ENCODE measurements around the gene LARGE1. TPM values are rescaled to one million over a fixed set of nuclear protein-coding genes. Genes with fewer than 3 reads are reported as not detected.

The LARGE1 gene
- total and polyA plus RNA-seq, 2 of the 8 experiments (the other 6 are each of a cell fraction or from before 2014, with no cell fraction given) = 43.7 to 83.0 TPM

- Histone ChIP-seq H2AK5ac (ENCODE audit: low read depth, low read length) (no peak overlapping the region), H3K36me3 (ENCODE audit: control insufficient read depth in 2 of 4, insufficient read depth in 4 of 4, low read length in 3 of 4) (no peaks in the 10 kb centered on the region), H4K8ac (ENCODE audit: extremely low read depth, insufficient read depth, low read length) (no peak overlapping the region; the same call in 1 of the 2 replicates), H3K4me1 (replicated peaks in 1 of 4; ENCODE audit: control insufficient read depth in 3 of 4, insufficient read depth in 4 of 4, low read length in 3 of 4) (peaks cover 0 to 8% (median under 1%) of the 10 kb centered on the region in 4 experiments; a peak in 5 of 7 replicates), H2BK5ac (ENCODE audit: low read depth, low read length) (no peak overlapping the region), H2AFZ (ENCODE audit: low read length) (no peak overlapping the region), H4K20me1 (replicated peaks in 1 of 2; ENCODE audit: control insufficient read depth in 1 of 2, insufficient read depth in 2 of 2, low read length in 2 of 2) (peaks cover 20 to 23% of the 10 kb centered on the region in 2 experiments), H3K23me2 (ENCODE audit: low read depth, low read length) (no peaks in the 10 kb centered on the region), H3K18ac (ENCODE audit: extremely low read depth, low read length) (no peak overlapping the region), H3K56ac (replicated peaks; ENCODE audit: insufficient read length, low read depth, low read length) (no peak overlapping the region), H3K27me3 (replicated peaks in 1 of 4; ENCODE audit: control insufficient read depth in 3 of 4, extremely low read depth in 1 of 4, insufficient read depth in 3 of 4, low read length in 3 of 4) (no peaks in the 10 kb centered on the region), H3K79me2 (ENCODE audit: control insufficient read depth in 1 of 2, insufficient read depth in 2 of 2, low read length in 2 of 2) (peaks cover 7 to 92% of the 10 kb centered on the region in 2 experiments; a peak in 3 of 4 replicates), H2BK15ac (ENCODE audit: low read length) (no peak overlapping the region), H3K27ac (ENCODE audit: low read depth, low read length) (no peak overlapping the region), H3K9me3 (ENCODE audit: insufficient read depth in 2 of 2, low read depth in 1 of 2, low read length in 1 of 2) (no peaks in the 10 kb centered on the region), H3K9ac (replicated peaks in 1 of 4; ENCODE audit: extremely low read depth in 1 of 4, low read depth in 3 of 4, low read length in 3 of 4) (no peak overlapping the region), H4K5ac (ENCODE audit: insufficient read length, low read depth, low read length) (no peak overlapping the region), H3K23ac (ENCODE audit: insufficient read length) (no peak overlapping the region), H3K4me3 (ENCODE audit: extremely low read depth in 1 of 4, insufficient read depth in 2 of 4, low read depth in 3 of 4, low read length in 4 of 4) (no peak overlapping the region), H2BK20ac (ENCODE audit: low read length) (no peak overlapping the region), H2BK12ac (ENCODE audit: low read depth, low read length) (no peak overlapping the region), H3K4me2 (ENCODE audit: insufficient read depth in 1 of 2, low read depth in 2 of 2, low read length in 2 of 2) (no peak overlapping the region), H4K91ac (replicated peaks; ENCODE audit: insufficient read length, low read length) (no peak overlapping the region), H2BK120ac (replicated peaks; ENCODE audit: low read depth, low read length) (no peak overlapping the region), H3K4ac (replicated peaks; ENCODE audit: insufficient read length, low read depth, low read length) (no peak overlapping the region), H3K79me1 (ENCODE audit: low read depth, low read length) (peaks cover 15% of the 10 kb centered on the region), H3K14ac (ENCODE audit: insufficient read length) (no peak overlapping the region)
- ChIA-PET POLR2A (ENCODE audit: partially characterized antibody) (no interaction called here), CTCF (ENCODE audit: partially characterized antibody) (no interaction called here)
- TF ChIP-seq POU5F1 (IDR thresholded peaks at IDR 0.05; ENCODE audit: low read depth, low read length) = no peak
- WGBS, 2 experiments (ENCODE audit: extremely low coverage in 1 of 2, insufficient coverage in 1 of 2, insufficient read length in 1 of 2, insufficient replicate concordance in 2 of 2, low coverage in 1 of 2, low lambda C conversion rate in 2 of 2, missing lambda C conversion rate in 1 of 2) = 92% methylated on average over 3 of the region's 3 CpGs; no CpG with 5 or more reads in 1 of the 2 experiments
- no peak for FAIRE-seq
- DNase-seq (ENCODE audit: low read depth in 1 of 2, low spot score in 2 of 2) = no peak
Observed at GRCh38 chr22:33779243-33779642, 141.0 kb downstream of the LARGE1 start.
